Measurements from ENCODE around the gene ERGIC2. TPM values are rescaled to one million over a fixed set of nuclear protein-coding genes. Genes with fewer than 3 reads are reported as not detected.
"Not testable (repeated sequence)": the region's sequence is repeated elsewhere in the genome, so short reads cannot be mapped to it uniquely, and the experiment has no call there.

ERGIC2 gene
- total RNA-seq, 6 experiments from 2014 or later: 131 to 161 (median 152) TPM

DNA sequence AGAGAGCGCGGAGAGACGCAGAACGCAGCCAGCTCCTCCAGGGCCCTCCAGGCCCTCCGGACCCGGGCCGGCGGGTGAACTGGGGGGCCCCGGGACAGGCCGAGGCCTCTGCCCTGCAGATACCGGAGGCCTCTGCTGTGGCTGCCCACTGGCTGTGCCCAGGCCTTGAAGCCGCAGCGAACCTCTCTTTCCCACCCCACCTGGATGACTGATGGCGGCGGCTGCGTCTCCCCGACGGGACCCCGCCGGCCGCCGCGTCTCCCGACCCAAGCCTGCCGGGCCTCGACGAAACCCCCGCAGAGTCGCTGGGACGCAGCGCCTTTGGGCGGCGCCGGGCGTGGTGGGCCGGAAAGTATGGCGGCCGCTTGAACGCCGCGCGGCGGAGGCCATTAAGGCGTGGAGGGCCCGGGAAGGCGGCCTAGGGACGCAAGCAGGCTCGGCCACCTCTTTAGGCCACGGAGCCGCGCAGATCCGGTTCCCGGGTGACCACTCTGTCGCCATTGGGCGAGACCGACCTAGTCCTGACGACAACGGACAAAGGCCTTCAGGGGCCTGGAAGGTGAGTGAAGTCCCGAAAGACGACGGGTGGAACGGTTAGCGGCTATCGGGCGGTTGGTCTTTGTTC lies 8.4 kb upstream of the ERGIC2 start:
- Mint-ChIP-seq H3K36me3 (ENCODE audit: low read depth) (no peaks in the 10 kb centered on the region), H3K27ac (no peak overlapping the region), H3K4me1 (ENCODE audit: low read depth) (0 out of 2 replicates have a peak, but pooled peaks cover 6% of the 10 kb centered on the region), H3K9me3 (no peaks in the 10 kb centered on the region), H3K27me3 (ENCODE audit: insufficient read depth) (peaks cover 4% of the 10 kb centered on the region; the same call in 1 of the 2 replicates), H3K4me3 (no peak overlapping the region)
- no peak for DNase-seq
- TF ChIP-seq, protein P1, sequence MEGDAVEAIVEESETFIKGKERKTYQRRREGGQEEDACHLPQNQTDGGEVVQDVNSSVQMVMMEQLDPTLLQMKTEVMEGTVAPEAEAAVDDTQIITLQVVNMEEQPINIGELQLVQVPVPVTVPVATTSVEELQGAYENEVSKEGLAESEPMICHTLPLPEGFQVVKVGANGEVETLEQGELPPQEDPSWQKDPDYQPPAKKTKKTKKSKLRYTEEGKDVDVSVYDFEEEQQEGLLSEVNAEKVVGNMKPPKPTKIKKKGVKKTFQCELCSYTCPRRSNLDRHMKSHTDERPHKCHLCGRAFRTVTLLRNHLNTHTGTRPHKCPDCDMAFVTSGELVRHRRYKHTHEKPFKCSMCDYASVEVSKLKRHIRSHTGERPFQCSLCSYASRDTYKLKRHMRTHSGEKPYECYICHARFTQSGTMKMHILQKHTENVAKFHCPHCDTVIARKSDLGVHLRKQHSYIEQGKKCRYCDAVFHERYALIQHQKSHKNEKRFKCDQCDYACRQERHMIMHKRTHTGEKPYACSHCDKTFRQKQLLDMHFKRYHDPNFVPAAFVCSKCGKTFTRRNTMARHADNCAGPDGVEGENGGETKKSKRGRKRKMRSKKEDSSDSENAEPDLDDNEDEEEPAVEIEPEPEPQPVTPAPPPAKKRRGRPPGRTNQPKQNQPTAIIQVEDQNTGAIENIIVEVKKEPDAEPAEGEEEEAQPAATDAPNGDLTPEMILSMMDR (IDR thresholded peaks at IDR 0.05): no peak

DNA sequence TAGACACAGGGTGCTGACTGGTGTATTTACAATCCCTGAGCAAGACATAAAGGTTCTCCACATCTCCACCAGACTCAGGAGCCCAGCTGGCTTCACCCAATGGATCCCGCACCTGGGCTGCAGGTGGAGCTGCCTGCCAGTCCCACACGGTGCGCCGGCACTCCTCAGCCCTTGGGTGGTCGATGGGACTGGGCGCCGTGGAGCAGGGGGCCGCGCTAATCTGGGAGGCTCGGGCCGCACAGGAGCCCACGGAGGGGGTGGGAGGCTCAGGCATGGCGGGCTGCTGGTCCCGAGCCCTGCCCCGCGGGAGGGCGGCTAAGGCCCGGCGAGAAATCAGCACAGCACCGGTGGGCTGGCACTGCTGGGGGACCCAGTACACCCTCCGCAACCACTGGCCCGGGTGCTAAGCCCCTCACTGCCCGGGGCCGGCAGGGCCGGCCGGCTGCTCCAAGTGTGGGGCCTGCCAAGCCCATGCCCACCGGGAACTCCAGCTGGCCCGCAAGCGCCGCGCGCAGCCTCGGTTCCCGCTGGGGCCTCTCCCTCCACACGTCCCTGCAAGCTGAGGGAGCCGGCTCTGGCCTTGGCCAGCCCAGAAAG lies 5.2 kb upstream of the ERGIC2 start:
- H3K27ac Mint-ChIP-seq, DNase-seq: not testable (repeated sequence)

DNA sequence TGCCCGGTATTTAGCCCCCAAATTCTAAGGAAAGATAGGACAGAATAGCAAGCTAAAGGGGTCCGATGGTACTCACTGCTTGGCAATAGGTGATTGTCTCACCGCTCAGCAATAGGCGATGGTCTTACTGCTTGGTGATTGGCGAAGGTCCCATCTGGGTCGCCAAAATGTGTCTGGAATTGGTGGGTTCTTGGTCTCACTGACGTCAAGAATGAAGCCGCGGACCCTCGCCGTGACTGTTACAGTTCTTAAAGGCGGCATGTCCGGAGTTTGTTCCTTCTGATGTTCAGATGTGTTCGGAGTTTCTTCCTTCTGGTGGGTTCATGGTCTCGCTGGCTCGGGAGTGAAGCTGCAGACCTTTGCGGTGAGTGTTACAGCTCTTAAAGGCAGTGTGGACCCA lies 4.2 kb upstream of the ERGIC2 start:
- not testable (repeated sequence) for H3K27ac Mint-ChIP-seq

More for the DNA sequence above, 5.2 kb upstream of the ERGIC2 start:
- peaks cover 15% of the 10 kb centered on the region for H3K4me1 Mint-ChIP-seq (ENCODE audit: low read depth)
- not testable (repeated sequence) for H3K4me3 Mint-ChIP-seq; H3K9me3 Mint-ChIP-seq; H3K36me3 Mint-ChIP-seq (ENCODE audit: low read depth); H3K27me3 Mint-ChIP-seq (ENCODE audit: insufficient read depth)

DNA sequence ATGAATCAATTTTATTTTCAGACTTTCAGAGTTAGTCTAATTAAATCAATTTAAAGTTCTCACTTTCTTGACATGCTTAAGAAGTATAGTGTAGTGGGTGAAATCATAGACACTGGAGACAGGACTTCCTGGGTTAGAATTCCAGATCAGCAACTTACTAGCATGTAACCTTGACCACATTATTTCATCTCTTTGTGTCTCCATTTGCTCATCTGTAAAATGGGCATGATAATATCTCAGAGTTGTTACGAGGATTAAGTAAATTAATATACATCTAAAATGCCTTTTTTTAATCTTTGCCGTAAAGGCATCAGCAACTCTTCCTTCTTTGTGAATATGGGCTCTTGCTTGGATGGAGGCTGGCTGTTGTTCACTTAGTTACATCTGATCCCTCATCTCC lies 1.3 kb upstream of the ERGIC2 start:
- TF ChIP-seq, protein P1 (IDR thresholded peaks at IDR 0.05): no peak
- Mint-ChIP-seq H3K4me1 (ENCODE audit: low read depth) (peaks cover 28% of the 10 kb centered on the region), H3K4me3 (no peak overlapping the region), H3K27ac (no peak overlapping the region), H3K36me3 (ENCODE audit: low read depth) (peaks cover 2% of the 10 kb centered on the region; the same call in 1 of the 2 replicates), H3K9me3 (no peaks in the 10 kb centered on the region), H3K27me3 (ENCODE audit: insufficient read depth) (peaks cover 6% of the 10 kb centered on the region)
- DNase-seq: no peak

More for the DNA sequence above, 4.2 kb upstream of the ERGIC2 start:
- not testable (repeated sequence) for H3K36me3 Mint-ChIP-seq (ENCODE audit: low read depth); DNase-seq; H3K4me3 Mint-ChIP-seq; H3K27me3 Mint-ChIP-seq (ENCODE audit: insufficient read depth); H3K9me3 Mint-ChIP-seq
- peaks cover 12% of the 10 kb centered on the region for H3K4me1 Mint-ChIP-seq (ENCODE audit: low read depth)

DNA sequence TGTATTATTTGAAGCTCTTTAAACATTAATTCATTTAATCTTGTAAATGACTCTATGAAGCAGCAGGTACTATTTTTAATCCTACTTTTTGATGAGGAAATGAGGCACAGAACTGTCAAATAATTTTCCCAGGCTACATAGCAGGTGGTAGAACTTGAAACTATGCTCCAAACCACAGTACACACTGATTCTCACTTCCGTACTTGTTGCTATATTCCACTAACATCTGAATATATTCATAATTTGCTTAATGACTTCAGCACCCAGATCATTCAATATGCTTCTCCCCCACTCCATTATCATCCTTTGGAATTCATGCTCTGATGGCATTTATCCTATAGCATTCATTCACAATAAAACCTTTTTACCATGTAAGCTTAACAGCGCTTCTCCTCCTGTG lies 4.9 kb downstream of the ERGIC2 start:
- H3K4me3 Mint-ChIP-seq: no peak overlapping the region
- H3K36me3 Mint-ChIP-seq (ENCODE audit: low read depth): peaks cover 13% of the 10 kb centered on the region; the same call in 1 of the 2 replicates
- H3K27me3 Mint-ChIP-seq (ENCODE audit: insufficient read depth): peaks cover 2% of the 10 kb centered on the region
- H3K27ac Mint-ChIP-seq: no peak overlapping the region
- peaks cover 19% of the 10 kb centered on the region for H3K4me1 Mint-ChIP-seq (ENCODE audit: low read depth)
- DNase-seq: no peak
- TF ChIP-seq, protein P1 (IDR thresholded peaks at IDR 0.05): no peak
- no peaks in the 10 kb centered on the region for H3K9me3 Mint-ChIP-seq

DNA sequence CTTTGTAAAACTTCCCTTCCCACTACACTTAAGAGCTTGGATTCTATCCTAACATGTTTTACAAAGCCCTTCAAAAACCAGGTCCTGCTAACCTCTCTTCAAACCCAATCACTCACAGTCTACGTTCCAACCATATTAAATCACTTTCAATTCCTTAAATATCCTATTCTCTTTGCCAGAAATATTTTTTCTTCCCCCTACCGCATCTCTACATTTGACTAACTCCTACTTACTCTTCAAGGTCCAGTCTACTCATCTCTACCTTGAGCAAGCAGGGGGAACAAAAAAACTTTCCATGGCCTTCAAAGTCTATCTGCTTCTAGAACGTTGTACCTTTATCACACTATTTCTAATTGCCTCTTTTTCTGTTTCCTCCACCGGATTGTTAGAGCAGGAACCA lies 6.1 kb downstream of the ERGIC2 start:
- no peak overlapping the region for H3K27ac Mint-ChIP-seq

More for the DNA sequence above, 6.1 kb downstream of the ERGIC2 start:
- H3K9me3 Mint-ChIP-seq: no peaks in the 10 kb centered on the region
- H3K4me3 Mint-ChIP-seq: no peak overlapping the region
- H3K36me3 Mint-ChIP-seq (ENCODE audit: low read depth): peaks cover 13% of the 10 kb centered on the region; the same call in 1 of the 2 replicates
- no peaks in the 10 kb centered on the region for H3K27me3 Mint-ChIP-seq (ENCODE audit: insufficient read depth)
- no peak for DNase-seq
- H3K4me1 Mint-ChIP-seq (ENCODE audit: low read depth): peaks cover 15% of the 10 kb centered on the region
- TF ChIP-seq, protein P1 (IDR thresholded peaks at IDR 0.05): no peak

Data from HFFc6 (cell line).